NCI-H510A (cell line): ENCODE data around the gene POLDIP3.
A peak's percentile ranks its signal among the peaks of the same experiment; 100 is the strongest.
"Not testable (repeated sequence)": the region's sequence is repeated elsewhere in the genome, so short reads cannot be mapped to it uniquely, and the experiment has no call there.

ENCODE experiments used
- DNase-seq: peaks from one replicate; lab custom pipeline; 2025; lab: John Stamatoyannopoulos, UW

The POLDIP3 gene

DNA sequence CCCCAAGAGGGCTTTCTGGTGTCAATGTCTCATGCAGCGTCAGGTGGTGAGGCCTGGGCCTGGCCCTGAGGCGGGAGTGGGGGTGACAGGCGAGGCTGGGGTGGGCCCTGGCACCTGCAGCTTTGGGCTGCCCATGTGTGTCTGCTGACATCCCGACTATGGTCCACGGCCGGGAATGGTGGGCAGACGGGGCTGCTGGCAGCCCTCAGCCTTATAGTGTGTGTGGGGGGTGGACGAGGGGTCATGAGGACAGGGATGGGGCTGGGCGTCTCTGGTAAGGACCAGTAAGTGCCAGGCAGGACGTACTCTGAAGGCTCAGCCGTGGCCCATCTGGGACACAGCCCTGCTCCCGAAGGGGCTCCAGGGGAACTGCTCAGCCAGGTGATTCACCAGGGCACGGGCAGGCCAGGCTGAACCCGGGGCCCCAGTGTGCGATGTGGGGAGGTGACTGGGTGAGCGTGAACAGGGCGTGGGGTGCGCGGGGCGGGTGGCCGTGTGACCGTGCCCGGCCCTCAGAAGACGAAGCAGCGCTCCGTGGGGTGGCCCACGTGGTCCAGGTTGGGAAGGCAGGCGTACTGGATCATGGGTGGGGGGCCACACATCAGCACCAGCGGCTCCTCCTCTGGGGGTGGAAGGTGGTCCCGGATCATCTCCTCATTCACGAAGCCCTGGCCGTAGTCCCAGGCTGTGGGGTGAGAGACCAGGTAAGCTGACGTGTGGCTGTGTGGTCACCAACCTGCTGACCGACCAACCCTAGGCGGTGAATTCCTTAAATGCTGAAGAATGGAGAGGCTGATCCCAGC, 4.8 kb upstream of the POLDIP3 start:
- DNase-seq: no peak

DNA sequence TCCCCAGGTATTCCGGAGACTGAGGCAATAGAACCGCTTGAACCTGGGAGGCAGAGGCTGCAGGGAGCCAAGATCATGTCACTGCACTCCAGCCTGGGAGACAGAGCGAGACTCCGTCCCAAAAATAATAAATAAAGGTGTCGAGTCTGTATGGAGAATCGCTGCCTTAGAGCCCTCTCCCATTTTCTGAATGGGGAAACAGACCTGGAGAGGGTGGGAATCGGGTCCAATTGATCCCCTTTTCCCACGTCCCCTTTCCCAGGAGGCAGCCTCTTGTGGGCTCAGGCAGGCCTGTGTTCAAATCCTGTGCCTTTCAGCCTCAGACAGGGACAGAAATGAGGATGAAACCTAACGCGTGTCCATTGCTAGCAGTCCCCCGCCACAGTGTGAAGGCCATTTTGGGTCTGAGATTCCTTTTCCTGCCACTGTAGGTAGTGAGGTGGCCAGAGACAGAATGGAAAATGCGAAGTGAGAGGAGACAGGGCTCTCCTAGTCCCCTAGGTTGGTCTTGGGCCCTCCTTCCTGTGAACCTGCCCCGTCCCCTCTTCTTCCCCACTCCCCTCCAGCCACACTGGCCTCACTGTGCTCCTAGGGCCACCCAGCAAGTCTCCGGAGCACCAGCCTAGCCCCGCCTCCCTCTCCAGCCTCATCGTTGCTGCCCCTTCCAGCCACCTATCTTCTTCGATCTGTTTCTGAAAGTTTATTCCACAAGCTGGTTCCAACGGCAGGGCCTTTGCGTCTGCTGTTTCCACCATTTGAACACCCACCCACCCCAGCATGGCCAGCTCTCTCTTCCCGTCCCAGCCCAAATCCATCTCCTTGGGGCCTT, 2.7 kb upstream of the POLDIP3 start:
- no peak for DNase-seq

DNA sequence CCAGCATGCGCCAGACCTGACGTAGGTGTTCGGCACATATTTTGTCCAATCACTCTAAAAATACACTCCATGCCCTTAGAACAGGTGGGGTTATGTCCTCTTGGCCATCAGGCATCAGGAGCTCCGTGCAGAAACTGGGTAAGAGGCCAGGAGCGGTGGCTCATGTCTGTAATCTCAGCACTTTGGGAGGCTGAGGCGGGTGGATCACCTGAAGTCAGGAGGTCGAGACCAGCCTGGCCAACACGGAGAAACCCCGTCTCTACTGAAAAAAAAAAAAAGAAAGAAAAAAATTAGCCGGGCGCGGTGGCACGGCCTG, 1.1 kb upstream of the POLDIP3 start:
- not testable (repeated sequence) for DNase-seq

DNA sequence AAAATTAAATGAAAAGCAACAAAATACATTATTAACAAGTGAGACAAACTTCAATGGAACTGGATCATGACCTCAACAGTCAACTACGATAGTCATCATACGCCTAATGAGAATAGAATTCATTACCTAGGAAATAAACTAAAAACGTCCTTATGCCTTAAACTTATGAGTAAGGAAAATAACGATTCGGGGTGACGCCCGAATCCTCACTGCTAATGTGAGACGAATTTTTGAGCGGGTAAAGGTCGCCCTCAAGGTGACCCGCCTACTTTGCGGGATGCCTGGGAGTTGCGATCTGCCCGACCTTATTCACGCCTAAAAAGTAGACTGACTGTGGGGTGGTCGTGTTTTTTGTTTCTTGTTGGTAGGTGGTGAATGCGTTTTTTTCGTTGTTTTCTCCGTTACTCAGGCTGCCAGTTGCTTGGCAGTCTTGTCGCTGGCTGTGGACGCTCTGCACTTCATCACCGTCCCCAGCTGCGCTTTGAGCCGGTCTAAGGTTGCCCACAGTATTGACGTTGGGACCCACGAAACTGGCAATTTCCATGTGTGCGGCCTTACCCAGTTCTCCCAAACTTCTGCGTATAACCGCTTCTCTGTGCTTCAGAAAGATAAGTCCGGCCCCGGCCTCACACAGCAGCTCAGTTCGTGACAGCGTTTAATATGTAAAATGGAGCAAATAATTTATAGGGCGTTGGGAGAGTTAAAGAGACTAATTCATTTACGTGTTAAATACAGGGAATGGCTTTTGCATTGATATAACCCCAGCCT, 593 bp upstream of the POLDIP3 start:
- peak; percentile 69 for DNase-seq

DNA sequence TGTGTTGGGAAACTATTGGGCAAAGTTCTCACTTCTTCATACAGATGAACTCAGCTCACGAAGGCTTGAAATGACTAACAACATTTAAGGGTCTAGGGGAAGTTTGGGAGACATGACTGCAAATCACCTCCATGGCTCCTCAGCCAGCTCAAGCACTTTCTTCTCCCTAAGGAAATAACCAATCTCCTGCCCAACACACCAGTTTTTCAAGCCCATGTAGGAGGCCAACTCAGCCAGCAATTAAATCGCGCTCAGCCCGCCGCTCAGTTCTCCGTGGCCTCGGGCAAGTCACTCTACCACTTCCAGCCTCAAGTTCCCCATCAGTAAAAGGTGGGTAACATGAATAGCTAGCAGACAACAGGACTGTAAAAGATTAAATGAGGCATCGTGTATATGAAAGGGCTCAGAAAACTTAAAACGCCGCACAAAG, 796 bp downstream of the POLDIP3 start:
- DNase-seq: no peak

DNA sequence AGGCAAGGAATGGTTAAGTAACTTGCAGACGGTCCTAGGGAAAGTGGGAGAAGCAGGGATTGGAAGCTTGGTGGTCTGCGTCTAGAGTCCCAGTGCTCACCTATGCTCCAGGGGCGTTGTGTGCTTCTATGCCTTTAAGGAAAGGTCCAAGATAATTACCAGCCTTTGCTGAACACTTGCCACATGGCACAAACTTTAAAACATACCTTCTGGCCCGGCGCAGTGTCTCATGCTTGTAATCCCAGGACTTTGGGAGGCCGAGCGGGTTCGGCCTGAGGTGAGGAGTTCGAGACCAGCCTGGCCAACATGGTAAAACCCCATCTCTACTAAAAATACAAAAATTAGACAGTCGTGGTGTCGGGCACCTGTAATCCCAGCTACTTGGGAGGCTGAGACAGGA, 2.3 kb downstream of the POLDIP3 start:
- DNase-seq: no peak

DNA sequence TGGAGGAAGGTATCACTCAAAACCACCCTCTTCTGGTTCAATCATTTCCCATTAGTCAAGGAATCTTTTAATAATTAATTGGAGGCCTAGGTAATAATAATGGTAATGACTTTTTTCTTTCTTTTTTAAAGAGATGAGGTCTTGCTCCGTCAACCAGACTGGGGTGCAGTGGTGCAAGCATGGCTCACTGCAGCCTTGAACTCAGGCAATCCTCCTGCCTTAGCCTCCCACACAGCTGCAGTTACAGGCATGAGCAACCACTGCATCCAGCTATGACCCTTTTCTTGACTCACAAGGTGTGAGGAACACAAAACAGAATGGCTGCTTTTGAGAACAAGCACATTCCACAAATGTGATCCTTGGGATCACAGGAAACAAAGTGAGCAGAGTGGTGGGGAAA, 3.6 kb downstream of the POLDIP3 start:
- no peak for DNase-seq

DNA sequence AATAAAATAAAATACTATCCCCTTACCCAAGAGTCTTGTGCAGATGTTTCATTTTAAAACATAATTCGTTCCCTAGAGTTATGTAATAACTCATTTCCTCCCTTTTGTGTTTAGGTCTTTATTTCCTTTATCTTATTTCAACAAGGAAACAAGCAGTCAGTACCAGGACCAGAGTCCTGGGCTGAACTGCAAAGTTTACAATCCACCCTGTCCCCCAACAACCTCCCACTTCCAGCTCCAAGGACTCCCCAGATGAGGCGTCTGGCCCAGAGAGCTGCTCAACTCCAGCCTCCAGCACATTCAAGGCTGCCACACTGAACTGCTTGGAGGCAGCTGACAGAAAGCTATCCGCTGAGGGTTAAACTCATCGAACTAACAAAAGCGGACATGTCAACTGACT, 4.5 kb downstream of the POLDIP3 start:
- DNase-seq: no peak

DNA sequence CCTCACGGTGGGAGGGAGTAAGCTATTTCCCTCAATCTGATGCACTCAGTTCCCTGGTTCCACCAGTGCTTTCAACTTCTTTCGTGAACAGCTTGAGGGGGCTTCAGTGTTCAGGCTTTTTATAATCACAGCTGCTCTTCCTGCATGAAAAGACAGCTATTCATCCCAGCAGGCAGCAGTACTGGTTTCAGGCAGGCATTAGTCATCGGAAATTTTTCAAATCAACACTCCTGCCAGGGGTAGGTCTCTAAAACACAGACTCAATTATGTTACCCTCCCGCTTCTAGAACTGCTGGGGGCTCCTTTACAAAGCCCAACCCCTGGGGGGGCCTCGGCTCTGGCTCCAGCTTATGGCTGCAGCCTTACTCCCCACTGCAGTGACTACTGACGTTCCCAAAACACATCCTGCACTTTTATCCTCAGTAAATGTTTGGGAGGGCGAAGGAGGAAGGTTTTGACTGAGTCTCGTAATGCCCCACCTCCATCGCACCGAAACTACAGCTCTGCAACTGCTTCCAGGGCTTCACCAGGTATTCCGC, 5.8 kb downstream of the POLDIP3 start:
- DNase-seq: no peak

DNA sequence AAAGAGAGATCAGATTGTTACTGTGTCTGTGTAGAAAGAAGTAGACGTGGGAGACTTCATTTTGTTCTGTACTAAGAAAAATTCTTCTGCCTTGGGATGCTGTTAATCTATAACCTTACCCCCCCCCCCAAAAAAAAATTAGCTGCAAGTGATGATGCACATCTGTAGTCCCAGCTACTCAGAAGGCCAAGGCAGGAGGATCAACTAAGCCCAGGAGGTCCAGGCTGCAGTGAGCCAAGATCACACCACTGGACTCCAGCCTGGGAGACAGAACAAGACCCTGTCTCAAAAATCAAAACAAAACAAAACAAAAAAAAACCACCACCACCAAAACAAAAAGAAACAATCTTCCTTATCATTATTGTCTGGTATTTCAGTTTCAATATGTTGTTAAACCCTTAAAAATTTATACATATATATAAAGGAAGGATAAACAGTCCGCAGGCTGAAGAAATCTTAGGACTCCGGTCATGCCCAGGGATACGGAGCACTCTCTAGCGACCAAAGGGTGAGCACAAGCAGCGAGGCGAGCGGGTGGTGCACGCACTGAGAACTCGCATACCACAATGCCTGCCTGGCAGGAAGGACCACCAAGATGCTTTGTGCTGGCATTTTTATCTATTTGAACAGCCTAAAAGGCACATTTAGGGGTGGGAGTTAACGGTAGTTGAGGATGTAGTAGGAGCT, 6.4 kb downstream of the POLDIP3 start:
- no peak for DNase-seq

DNA sequence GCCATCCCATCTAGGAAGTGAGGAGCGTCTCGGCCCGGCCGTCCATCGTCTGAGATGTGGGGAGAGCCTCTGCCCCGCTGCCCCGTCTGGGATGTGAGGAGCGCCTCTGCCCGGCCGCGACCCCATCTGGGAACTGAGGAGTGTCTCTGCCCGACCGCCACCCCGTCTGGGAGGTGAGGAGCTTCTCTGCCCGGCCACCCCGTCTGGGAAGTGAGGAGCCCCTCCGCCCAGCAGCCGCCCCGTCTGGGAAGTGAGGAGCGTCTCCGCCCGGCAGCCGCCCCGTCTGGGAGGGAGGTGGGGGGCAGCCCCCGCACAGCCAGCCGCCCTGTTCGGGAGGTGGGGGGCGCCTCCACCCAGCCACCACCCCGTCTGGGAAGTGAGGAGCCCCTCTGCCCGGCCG, 7.0 kb downstream of the POLDIP3 start:
- DNase-seq: not testable (repeated sequence)

DNA sequence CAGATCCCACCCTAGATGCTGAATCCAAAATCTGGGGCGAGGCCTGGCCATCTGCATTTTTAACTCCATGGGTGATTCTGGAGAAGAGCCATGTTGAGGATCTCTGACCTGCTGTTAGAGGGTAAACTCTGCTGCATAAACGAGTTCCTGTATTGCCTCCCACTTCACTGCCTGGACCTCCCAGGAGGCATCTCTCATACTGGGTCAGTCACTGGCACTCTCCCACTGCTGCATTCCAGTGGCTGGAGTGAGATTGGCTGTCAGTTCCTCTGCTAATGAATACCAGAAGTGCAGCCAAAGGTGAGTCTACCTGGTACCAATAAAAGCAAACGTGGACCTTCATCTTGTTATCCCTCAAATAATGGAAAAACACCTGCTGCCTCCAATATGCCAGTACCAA, 10.3 kb downstream of the POLDIP3 start:
- DNase-seq: no peak

DNA sequence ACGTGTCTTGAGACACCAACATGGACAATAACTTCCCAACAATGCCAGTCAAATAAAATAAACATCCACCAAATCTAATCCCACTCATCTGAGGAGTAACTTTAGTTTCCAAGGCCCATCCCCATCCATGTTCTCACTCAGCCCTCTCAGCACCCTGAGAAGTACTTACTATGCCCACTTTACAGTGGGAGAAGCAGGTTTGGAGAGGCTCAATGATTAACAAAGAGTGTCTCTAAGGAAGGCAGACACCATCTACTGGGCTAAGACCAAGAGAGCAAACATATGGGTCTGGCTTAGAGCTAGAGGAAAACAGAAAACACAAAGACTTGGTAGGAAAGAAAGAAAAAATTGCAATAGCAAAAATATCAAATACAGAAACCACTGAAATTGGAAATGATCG, 11.3 kb downstream of the POLDIP3 start:
- no peak for DNase-seq

DNA sequence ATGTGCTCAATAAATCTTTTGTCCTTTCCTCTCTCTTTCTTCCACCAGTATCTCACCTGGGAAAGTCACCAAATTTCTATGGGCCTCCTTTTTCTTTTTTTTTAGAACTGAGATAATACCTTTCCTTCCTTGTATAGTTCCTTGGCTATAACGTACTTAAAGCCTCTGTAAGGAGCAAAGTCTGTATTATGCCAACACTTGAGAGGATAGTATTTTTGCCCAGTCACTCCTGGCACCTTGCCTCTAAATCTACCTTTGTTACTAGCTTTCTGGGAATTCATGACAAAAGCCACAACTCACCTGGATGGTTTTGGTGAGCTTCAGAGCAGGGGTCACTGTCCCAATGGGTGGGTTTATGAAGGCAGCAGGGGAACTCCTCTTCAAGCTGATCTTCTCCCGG, 12.2 kb downstream of the POLDIP3 start:
- DNase-seq: no peak

DNA sequence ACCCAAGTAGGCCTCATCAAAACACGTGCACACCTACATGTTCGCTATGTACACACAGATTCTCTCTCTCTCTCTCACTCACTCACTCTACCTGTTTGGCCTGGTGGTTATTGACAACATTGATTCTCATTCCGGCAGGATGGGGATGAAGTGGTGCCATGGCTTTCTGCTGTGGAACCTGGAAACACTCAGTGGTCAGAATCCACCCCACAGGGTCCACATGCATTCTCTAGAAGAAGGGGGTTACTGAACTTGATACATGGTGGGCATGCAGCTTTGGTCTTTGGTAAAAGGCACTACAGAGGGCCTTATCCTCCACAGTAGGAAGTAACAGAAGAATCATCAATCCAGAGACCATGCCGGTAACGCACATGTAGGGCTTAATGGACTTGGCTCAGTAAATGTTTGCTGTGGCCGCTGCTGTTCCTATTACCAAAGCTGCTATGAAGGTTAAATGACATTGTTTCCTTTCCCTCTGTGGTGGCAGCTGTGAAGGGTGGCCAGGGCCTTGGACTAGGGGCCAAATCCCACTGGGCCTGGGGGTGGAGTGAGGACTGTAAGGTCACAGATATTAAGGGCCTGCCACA, 12.7 kb downstream of the POLDIP3 start:
- no peak for DNase-seq

DNA sequence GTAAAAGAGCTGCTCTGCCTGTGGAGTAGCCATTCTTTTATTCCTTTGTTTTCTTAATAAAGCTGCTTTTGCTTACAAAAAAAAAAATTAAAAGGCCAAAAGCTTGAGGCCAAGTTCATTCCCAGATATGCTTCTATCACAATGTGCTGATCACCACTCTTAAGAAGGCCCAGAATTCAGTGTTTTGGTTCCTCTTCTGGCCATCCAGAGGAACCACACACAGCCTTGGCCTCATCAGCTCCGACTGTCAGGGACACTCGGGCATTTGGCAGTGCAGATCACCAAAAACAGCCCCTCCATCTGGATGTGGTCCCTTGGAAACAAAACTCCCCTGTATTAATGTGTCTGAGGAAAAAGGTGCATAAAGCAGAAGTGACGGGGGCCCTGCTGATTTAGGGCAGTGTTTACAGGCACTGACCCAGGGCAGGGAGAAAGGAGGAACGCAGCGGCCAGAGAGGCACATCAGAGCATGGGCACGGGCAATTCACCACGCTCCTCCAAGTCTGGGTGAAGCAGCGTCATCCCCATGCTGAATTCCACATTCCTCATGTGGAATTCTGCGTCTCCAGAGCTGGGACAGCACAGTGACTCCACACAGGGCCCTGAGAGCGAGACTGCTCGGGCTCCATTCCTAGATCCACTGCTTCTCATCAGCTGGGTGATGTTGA, 17.7 kb downstream of the POLDIP3 start:
- no peak for DNase-seq

DNA sequence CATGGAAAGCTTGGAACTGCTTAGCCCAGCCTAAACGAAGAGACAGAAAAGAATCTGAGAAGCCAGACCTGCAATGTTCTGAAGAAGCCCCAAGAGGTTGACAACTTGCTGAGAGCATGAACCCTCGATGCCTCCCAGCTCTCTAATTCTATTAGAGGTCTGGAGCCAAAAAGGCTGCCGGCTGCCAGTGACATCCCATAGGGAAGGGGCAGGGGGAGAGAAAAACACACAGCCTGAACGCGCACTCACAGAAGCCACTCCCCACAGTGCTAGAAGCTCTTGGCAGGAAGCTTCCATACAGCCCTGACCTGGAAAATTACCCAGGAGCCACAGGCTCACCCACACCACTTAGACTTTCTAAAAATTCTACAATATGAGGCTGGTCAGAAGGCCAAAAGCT, 18.3 kb downstream of the POLDIP3 start:
- DNase-seq: no peak

DNA sequence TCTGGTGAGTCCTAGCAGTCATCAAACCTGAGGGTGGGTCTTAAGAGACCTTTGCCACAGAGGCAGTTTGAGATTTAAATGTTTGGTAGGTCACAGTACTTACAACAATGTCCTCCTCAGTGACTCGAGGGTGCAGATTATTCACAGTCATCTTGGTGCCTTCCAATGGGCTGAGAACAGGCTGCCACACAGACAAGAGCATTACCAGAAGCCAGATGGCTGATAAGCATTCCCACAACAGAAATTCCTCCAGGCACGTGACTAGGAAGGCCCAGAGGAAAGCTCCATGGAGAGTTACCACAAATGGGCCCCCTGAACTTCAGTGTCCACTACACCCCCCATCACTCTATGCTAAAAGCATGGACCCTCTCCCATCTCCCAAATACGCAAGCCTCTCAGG, 19.2 kb downstream of the POLDIP3 start:
- no peak for DNase-seq

DNA sequence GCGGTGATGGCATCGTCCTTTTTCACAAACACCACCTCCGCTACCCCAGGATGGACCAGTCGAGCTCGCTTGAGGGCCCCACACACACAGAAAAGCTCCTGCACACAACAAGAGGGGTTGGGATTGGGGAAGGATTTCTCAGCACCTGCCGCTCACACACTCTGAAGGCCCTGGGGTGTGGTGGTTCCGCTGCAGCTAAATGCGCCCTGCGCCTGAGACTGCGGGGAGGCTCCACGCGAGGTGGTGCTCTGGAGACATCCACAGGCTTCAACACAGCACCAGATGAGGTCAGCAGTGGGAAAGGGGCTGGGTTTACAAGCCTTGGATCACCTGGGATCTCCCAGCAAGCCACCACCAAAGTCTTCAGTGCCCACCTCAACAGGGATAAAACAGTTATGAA, 22.7 kb downstream of the POLDIP3 start:
- DNase-seq: no peak

DNA sequence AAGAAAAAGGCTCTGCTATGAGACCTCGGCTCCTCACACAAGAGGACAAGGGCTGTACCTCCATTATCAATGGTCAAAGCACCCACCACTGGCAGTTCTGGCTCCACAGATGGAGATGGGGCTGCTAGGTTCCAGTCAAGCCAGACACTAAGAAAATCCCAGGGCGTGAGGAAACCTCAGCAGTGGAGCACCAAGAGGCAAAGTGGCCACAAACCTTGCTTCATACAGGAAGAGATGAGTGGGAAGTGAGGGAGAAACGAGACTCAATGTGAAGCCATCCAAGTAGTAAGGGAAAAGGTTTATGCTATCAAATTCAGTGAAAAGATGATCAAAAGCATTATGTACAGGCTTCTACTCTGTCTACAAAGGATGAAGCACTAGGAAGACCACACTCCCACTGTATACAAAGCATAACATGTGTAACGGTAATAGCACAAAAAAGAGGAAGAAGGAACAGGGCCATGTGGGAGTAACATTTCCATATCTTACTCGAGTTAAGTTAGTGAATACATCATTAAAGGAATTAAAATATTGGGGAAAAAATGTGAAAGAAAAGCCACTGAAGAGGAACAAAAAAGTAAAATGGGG, 27.0 kb downstream of the POLDIP3 start:
- no peak for DNase-seq

DNA sequence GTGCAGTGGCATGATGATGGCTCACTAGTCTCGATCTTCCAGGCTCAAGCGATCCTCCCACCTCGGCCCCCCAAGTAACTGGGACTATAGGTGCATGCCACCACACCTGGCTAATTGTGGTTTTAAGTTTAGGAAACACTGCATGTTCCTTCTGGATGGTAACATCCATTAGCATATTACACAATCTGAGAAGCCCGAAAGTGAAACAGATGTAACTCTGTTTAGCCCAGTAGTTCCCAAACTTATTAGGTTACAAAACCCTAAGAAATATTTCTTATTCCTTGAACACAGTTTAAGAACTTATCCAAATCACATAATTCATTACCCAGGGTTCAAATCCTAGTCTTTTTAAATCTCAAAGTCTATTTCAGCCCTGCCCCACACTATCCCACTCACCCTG, 28.3 kb downstream of the POLDIP3 start:
- no peak for DNase-seq
